ENCODE measurements around the gene CD300C. TPM values are rescaled to one million over a fixed set of nuclear protein-coding genes. Genes with fewer than 3 reads are reported as not detected.

The CD300C gene
- total and polyA plus RNA-seq, 2 experiments from 2014 or later: 0.43 to 0.47 TPM

DNA sequence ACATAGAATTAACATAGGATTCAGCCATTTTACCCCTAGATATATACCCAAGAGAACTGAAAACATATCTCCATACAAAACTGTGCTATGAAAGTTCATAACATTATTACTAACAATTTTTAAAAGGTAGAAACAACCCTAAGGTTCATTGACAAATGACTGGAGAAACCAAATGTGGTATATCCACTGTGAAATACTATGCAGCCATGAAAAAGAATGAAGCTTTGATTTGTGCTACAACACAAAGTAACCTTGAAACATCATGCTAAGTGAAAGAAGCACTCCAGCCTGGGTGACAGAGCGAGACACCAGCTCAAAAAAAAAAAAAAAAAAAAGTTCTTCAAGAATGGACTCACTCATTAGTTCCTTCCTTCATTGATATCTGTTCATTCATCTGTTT, 45.6 kb upstream of the CD300C start:
- no peaks in the 10 kb centered on the region for H3K9me2 ChIP-seq (replicated peaks; ENCODE audit: insufficient read depth)
- WGBS (ENCODE audit: low lambda C conversion rate, missing lambda C conversion rate): 88% methylated on average over 1 of the region's 1 CpG
- H3K9me3 ChIP-seq (ENCODE audit: low read depth): no peaks in the 10 kb centered on the region
- H3K79me2 ChIP-seq: no peaks in the 10 kb centered on the region
- no peaks in the 10 kb centered on the region for H3K4me1 ChIP-seq (ENCODE audit: insufficient read depth)
- DNase-seq (ENCODE audit: low spot score): no peak
- no peaks in the 10 kb centered on the region for H3K36me3 ChIP-seq (replicated peaks; ENCODE audit: insufficient read depth, low read depth)
- H3K4me3 ChIP-seq: no peak overlapping the region
- no peak overlapping the region for H3K27ac ChIP-seq
- H3K4me2 ChIP-seq: no peak overlapping the region
- no peaks in the 10 kb centered on the region for H3K27me3 ChIP-seq
- TF ChIP-seq EZH2 (IDR thresholded peaks at IDR 0.05; ENCODE audit: borderline replicate concordance): no peak
- TF ChIP-seq EZH2phosphoT487 (IDR thresholded peaks at IDR 0.05; ENCODE audit: low read depth, severe bottlenecking, unreplicated experiment): no peak
- TF ChIP-seq, protein P1, sequence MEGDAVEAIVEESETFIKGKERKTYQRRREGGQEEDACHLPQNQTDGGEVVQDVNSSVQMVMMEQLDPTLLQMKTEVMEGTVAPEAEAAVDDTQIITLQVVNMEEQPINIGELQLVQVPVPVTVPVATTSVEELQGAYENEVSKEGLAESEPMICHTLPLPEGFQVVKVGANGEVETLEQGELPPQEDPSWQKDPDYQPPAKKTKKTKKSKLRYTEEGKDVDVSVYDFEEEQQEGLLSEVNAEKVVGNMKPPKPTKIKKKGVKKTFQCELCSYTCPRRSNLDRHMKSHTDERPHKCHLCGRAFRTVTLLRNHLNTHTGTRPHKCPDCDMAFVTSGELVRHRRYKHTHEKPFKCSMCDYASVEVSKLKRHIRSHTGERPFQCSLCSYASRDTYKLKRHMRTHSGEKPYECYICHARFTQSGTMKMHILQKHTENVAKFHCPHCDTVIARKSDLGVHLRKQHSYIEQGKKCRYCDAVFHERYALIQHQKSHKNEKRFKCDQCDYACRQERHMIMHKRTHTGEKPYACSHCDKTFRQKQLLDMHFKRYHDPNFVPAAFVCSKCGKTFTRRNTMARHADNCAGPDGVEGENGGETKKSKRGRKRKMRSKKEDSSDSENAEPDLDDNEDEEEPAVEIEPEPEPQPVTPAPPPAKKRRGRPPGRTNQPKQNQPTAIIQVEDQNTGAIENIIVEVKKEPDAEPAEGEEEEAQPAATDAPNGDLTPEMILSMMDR (IDR thresholded peaks at IDR 0.05; ENCODE audit: poor library complexity): no peak
- H2AFZ ChIP-seq: no peak overlapping the region
- no peaks in the 10 kb centered on the region for H4K20me1 ChIP-seq (ENCODE audit: insufficient read depth, poor library complexity, severe bottlenecking)

DNA sequence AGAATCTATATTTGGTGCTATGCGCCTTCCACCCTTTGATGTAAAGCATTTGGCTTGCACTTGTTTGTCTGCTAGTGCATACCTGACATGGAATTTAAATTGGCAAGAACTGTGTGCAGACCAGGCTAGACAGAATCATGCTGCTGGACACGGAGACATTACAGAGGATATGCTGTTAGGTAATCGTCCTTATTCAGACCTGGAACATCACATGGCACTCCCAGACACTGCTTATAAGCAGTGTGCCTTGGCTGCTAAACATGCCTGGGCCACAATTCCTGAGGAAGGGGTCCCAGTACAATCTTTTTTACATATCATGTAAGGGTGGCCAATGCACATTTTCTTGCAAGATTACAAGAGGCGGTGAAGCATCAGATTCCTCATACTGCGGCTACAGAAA, 39.8 kb upstream of the CD300C start:
- WGBS (ENCODE audit: low lambda C conversion rate, missing lambda C conversion rate): 75% methylated on average over 5 of the region's 5 CpGs
- Histone ChIP-seq H3K4me1 (ENCODE audit: insufficient read depth) (no peaks in the 10 kb centered on the region), H3K4me2 (no peak overlapping the region), H2AFZ (no peak overlapping the region), H3K9me3 (ENCODE audit: low read depth) (no peaks in the 10 kb centered on the region), H3K27ac (no peak overlapping the region), H3K36me3 (replicated peaks; ENCODE audit: insufficient read depth, low read depth) (no peaks in the 10 kb centered on the region), H3K79me2 (no peaks in the 10 kb centered on the region), H3K27me3 (no peaks in the 10 kb centered on the region), H3K9me2 (replicated peaks; ENCODE audit: insufficient read depth) (no peaks in the 10 kb centered on the region), H4K20me1 (ENCODE audit: insufficient read depth, poor library complexity, severe bottlenecking) (no peaks in the 10 kb centered on the region), H3K4me3 (no peak overlapping the region)
- TF ChIP-seq, protein P1 (IDR thresholded peaks at IDR 0.05; ENCODE audit: poor library complexity): no peak
- TF ChIP-seq EZH2phosphoT487 (IDR thresholded peaks at IDR 0.05; ENCODE audit: low read depth, severe bottlenecking, unreplicated experiment) (no peak), EZH2 (IDR thresholded peaks at IDR 0.05; ENCODE audit: borderline replicate concordance) (no peak)
- DNase-seq (ENCODE audit: low spot score): no peak

DNA sequence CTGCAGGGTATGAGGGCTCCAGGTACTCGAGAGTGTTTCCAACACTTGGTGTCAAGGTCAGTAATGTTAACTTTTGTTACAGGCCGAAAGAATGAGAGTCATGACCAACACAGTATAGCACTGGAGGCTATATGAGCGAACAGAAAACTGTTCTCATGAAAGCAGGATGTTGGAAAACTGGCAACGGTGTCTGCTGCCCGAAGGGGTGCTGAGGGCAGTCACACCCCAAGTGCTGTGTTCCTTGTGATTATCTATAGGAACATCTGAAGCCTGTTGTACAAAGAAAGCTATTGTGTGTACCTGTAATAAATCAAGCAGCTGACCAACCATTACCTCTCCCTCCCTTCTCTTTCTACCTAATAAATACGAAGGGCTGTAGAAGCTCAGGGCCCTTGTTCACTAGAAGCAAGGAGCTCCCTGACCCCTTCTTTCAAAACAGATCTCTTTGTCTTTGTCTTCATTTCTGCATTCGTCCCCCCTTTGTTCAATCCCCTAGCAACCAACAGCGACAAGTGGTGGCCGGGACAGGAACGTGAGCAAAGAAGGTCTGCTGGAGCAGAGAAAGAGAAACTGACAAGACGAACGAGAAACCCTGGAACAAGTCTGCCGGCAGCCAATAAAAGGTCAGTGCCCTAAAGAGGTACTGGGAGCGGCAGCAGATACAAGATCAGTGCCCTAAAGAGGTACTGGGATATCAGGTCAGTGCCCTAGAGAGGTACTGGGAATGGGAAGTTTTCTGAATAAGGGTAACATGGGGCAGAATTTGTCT, 38.6 kb upstream of the CD300C start:
- Histone ChIP-seq H4K20me1 (ENCODE audit: insufficient read depth, poor library complexity, severe bottlenecking) (no peaks in the 10 kb centered on the region), H3K27ac (no peak overlapping the region), H3K4me2 (no peak overlapping the region), H3K36me3 (replicated peaks; ENCODE audit: insufficient read depth, low read depth) (no peaks in the 10 kb centered on the region), H3K4me3 (no peak overlapping the region), H3K27me3 (no peaks in the 10 kb centered on the region), H3K4me1 (ENCODE audit: insufficient read depth) (no peaks in the 10 kb centered on the region), H2AFZ (no peak overlapping the region), H3K79me2 (no peaks in the 10 kb centered on the region), H3K9me2 (replicated peaks; ENCODE audit: insufficient read depth) (no peaks in the 10 kb centered on the region), H3K9me3 (ENCODE audit: low read depth) (no peaks in the 10 kb centered on the region)
- WGBS (ENCODE audit: low lambda C conversion rate, missing lambda C conversion rate): 86% methylated on average over 14 of the region's 14 CpGs
- TF ChIP-seq EZH2 (IDR thresholded peaks at IDR 0.05; ENCODE audit: borderline replicate concordance): no peak
- no peak for TF ChIP-seq EZH2phosphoT487 (IDR thresholded peaks at IDR 0.05; ENCODE audit: low read depth, severe bottlenecking, unreplicated experiment)
- TF ChIP-seq, protein P1 (IDR thresholded peaks at IDR 0.05; ENCODE audit: poor library complexity): no peak
- no peak for DNase-seq (ENCODE audit: low spot score)

Data from hepatocyte (in vitro differentiated cells).